ENCODE results near the gene PRELID2. TPM values are rescaled to one million over a fixed set of nuclear protein-coding genes. Genes with fewer than 3 reads are reported as not detected.

Gene PRELID2
- polyA plus RNA-seq, 1 donor (not counting 4 experiments of a cell fraction or from before 2014, with no cell fraction given) = 5.1 TPM

DNA sequence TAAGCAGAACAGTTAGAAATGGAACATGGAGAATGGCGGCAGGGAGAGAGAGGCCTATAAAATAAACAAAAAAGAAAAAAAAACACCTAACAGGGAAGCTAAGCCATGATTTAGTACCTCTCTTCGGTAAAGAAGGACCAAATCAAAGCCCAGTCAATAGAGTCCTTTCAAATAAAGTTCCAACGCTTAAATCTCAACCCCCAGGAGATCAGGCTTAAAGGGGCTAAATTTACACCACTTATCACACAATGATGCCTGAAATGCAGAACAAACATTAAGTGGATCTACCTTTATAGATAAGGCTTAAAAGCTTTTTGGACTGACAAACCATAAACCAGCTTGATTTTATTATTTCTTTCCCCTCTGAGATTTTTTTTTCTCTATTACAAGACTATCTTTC is 66.3 kb downstream of the PRELID2 start:
- no peak for FAIRE-seq

GRCh38 chr5:145764325-145764724 is 70.8 kb downstream of the PRELID2 start:
- no peaks in the 10 kb centered on the region for H3K4me1 ChIP-seq (ENCODE audit: control insufficient read depth, extremely low read depth, insufficient read depth, low read length)
- H2AFZ ChIP-seq (ENCODE audit: control insufficient read depth, low read length) = no peak overlapping the region
- dilution Hi-C loops (cut with MboI; ENCODE audit: extremely low pct_ligation_motif_present, low sequenced_read_pairs) = no loop called here
- FAIRE-seq = no peak
- no peak for TF ChIP-seq EZH2 (IDR thresholded peaks at IDR 0.05; ENCODE audit: low read length)
- no peak overlapping the region for H3K27ac ChIP-seq (ENCODE audit: control insufficient read depth, insufficient read depth, low read length)
- no peaks in the 10 kb centered on the region for H3K27me3 ChIP-seq (ENCODE audit: control insufficient read depth, extremely low read depth, insufficient read depth, low read length)
- no peak overlapping the region for H3K4me2 ChIP-seq (ENCODE audit: control insufficient read depth, extremely low read depth, insufficient read depth, low read depth, low read length)
- H3K4me3 ChIP-seq (ENCODE audit: control insufficient read depth in 2 of 3, extremely low read depth in 1 of 3, insufficient read depth in 2 of 3, low read depth in 1 of 3, low read length in 3 of 3) = no peak overlapping the region
- no peaks in the 10 kb centered on the region for H3K36me3 ChIP-seq (ENCODE audit: control insufficient read depth in 2 of 2, extremely low read depth in 1 of 2, insufficient read depth in 2 of 2, low read length in 2 of 2)
- no peak for DNase-seq (ENCODE audit: low read depth, low spot score)
- no peaks in the 10 kb centered on the region for H3K9me3 ChIP-seq (ENCODE audit: control insufficient read depth, low read depth, low read length)
- H3K79me2 ChIP-seq (ENCODE audit: control insufficient read depth, insufficient read depth, low read length) = no peaks in the 10 kb centered on the region
- H3K9me1 ChIP-seq (ENCODE audit: control insufficient read depth, extremely low read depth, insufficient read depth, low read length) = no peaks in the 10 kb centered on the region
- H4K20me1 ChIP-seq (ENCODE audit: control insufficient read depth, extremely low read depth, insufficient read depth, low read length) = no peaks in the 10 kb centered on the region
- no peak overlapping the region for H3K9ac ChIP-seq (ENCODE audit: control insufficient read depth, extremely low read depth, insufficient read depth, low read length)

More for the DNA sequence above, 66.3 kb downstream of the PRELID2 start:
- no peak overlapping the region for H2AFZ ChIP-seq (ENCODE audit: control insufficient read depth, low read length)
- no peaks in the 10 kb centered on the region for H3K9me1 ChIP-seq (ENCODE audit: control insufficient read depth, extremely low read depth, insufficient read depth, low read length)
- no peak overlapping the region for H3K4me2 ChIP-seq (ENCODE audit: control insufficient read depth, extremely low read depth, insufficient read depth, low read depth, low read length)
- dilution Hi-C loops (cut with MboI; ENCODE audit: extremely low pct_ligation_motif_present, low sequenced_read_pairs) = no loop called here
- H3K36me3 ChIP-seq (ENCODE audit: control insufficient read depth in 2 of 2, extremely low read depth in 1 of 2, insufficient read depth in 2 of 2, low read length in 2 of 2) = no peaks in the 10 kb centered on the region
- no peak overlapping the region for H3K4me3 ChIP-seq (ENCODE audit: control insufficient read depth in 2 of 3, extremely low read depth in 1 of 3, insufficient read depth in 2 of 3, low read depth in 1 of 3, low read length in 3 of 3)
- no peaks in the 10 kb centered on the region for H3K9me3 ChIP-seq (ENCODE audit: control insufficient read depth, low read depth, low read length)
- no peaks in the 10 kb centered on the region for H4K20me1 ChIP-seq (ENCODE audit: control insufficient read depth, extremely low read depth, insufficient read depth, low read length)
- no peak for TF ChIP-seq EZH2 (IDR thresholded peaks at IDR 0.05; ENCODE audit: low read length)
- TF ChIP-seq, protein P1, sequence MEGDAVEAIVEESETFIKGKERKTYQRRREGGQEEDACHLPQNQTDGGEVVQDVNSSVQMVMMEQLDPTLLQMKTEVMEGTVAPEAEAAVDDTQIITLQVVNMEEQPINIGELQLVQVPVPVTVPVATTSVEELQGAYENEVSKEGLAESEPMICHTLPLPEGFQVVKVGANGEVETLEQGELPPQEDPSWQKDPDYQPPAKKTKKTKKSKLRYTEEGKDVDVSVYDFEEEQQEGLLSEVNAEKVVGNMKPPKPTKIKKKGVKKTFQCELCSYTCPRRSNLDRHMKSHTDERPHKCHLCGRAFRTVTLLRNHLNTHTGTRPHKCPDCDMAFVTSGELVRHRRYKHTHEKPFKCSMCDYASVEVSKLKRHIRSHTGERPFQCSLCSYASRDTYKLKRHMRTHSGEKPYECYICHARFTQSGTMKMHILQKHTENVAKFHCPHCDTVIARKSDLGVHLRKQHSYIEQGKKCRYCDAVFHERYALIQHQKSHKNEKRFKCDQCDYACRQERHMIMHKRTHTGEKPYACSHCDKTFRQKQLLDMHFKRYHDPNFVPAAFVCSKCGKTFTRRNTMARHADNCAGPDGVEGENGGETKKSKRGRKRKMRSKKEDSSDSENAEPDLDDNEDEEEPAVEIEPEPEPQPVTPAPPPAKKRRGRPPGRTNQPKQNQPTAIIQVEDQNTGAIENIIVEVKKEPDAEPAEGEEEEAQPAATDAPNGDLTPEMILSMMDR (optimal IDR thresholded peaks at IDR 0.05 in 1 of 3, IDR thresholded peaks at IDR 0.05 in 1 of 3, conservative IDR thresholded peaks at IDR 0.05 in 1 of 3; ENCODE audit: extremely low read depth in 1 of 3, insufficient read depth in 2 of 3, low read length in 3 of 3) = no peak
- H3K27me3 ChIP-seq (ENCODE audit: control insufficient read depth, extremely low read depth, insufficient read depth, low read length) = no peaks in the 10 kb centered on the region
- H3K9ac ChIP-seq (ENCODE audit: control insufficient read depth, extremely low read depth, insufficient read depth, low read length) = no peak overlapping the region
- no peaks in the 10 kb centered on the region for H3K4me1 ChIP-seq (ENCODE audit: control insufficient read depth, extremely low read depth, insufficient read depth, low read length)
- H3K79me2 ChIP-seq (ENCODE audit: control insufficient read depth, insufficient read depth, low read length) = no peaks in the 10 kb centered on the region
- no peak for DNase-seq (ENCODE audit: low read depth, low spot score)
- no peak overlapping the region for H3K27ac ChIP-seq (ENCODE audit: control insufficient read depth, insufficient read depth, low read length)

- H3K36me3 ChIP-seq (ENCODE audit: control insufficient read depth in 2 of 2, extremely low read depth in 1 of 2, insufficient read depth in 2 of 2, low read length in 2 of 2) = no peaks in the 10 kb centered on the region
- no peaks in the 10 kb centered on the region for H3K9me1 ChIP-seq (ENCODE audit: control insufficient read depth, extremely low read depth, insufficient read depth, low read length)
- H3K9ac ChIP-seq (ENCODE audit: control insufficient read depth, extremely low read depth, insufficient read depth, low read length) = no peak overlapping the region
- no peak overlapping the region for H3K4me2 ChIP-seq (ENCODE audit: control insufficient read depth, extremely low read depth, insufficient read depth, low read depth, low read length)
- H2AFZ ChIP-seq (ENCODE audit: control insufficient read depth, low read length) = no peak overlapping the region
- FAIRE-seq = no peak
- dilution Hi-C loops (cut with MboI; ENCODE audit: extremely low pct_ligation_motif_present, low sequenced_read_pairs) = no loop called here
- H3K27me3 ChIP-seq (ENCODE audit: control insufficient read depth, extremely low read depth, insufficient read depth, low read length) = no peaks in the 10 kb centered on the region
- no peak for TF ChIP-seq EZH2 (IDR thresholded peaks at IDR 0.05; ENCODE audit: low read length)
- TF ChIP-seq, protein P1 (optimal IDR thresholded peaks at IDR 0.05 in 1 of 3, IDR thresholded peaks at IDR 0.05 in 1 of 3, conservative IDR thresholded peaks at IDR 0.05 in 1 of 3; ENCODE audit: extremely low read depth in 1 of 3, insufficient read depth in 2 of 3, low read length in 3 of 3) = no peak
- H4K20me1 ChIP-seq (ENCODE audit: control insufficient read depth, extremely low read depth, insufficient read depth, low read length) = no peaks in the 10 kb centered on the region
- no peak for DNase-seq (ENCODE audit: low read depth, low spot score)
- no peak overlapping the region for H3K4me3 ChIP-seq (ENCODE audit: control insufficient read depth in 2 of 3, extremely low read depth in 1 of 3, insufficient read depth in 2 of 3, low read depth in 1 of 3, low read length in 3 of 3)
- no peaks in the 10 kb centered on the region for H3K4me1 ChIP-seq (ENCODE audit: control insufficient read depth, extremely low read depth, insufficient read depth, low read length)
- H3K9me3 ChIP-seq (ENCODE audit: control insufficient read depth, low read depth, low read length) = no peaks in the 10 kb centered on the region
- H3K27ac ChIP-seq (ENCODE audit: control insufficient read depth, insufficient read depth, low read length) = no peak overlapping the region
- no peaks in the 10 kb centered on the region for H3K79me2 ChIP-seq (ENCODE audit: control insufficient read depth, insufficient read depth, low read length)
Observed at GRCh38 chr5:145762833-145763232, 72.3 kb downstream of the PRELID2 start.
